Suprapubic skin (tissue), 3 donors: Measurements from ENCODE around the gene PRR13.

Experiments used
- CTCF ChIP-seq, 2 donors: fragments of 200-600 bp in 1 of 2; fragments of 450-650 bp in 1 of 2; sonication (generic) in 1 of 2; IDR thresholded peaks; one replicate each; pipeline ENCODE4 v1.5.1; 2016 to 2019; ENCODE audit warnings: antibody characterized with exemption in 2 of 2, mild to moderate bottlenecking in 1 of 2, moderate library complexity in 1 of 2
- POLR2A ChIP-seq, 2 donors: fragments of 450-650 bp; IDR thresholded peaks; one replicate each; pipeline ENCODE4 v1.6.1; 2017; ENCODE audit warnings: antibody characterized with exemption in 2 of 2, mild to moderate bottlenecking in 2 of 2, moderate library complexity in 2 of 2

GRCh38 chr12:53399896-53400295 lies 41.6 kb upstream of the PRR13 start:
- TF ChIP-seq CTCF (IDR thresholded peaks at IDR 0.05): no peak
- TF ChIP-seq POLR2A (IDR thresholded peaks at IDR 0.05): no peak
